Neuronal stem cell (in vitro differentiated cells): ENCODE results near the gene PTCD1.
A peak's percentile ranks its signal among the peaks of the same experiment; 100 is the strongest.
"Not testable (repeated sequence)": the region's sequence is repeated elsewhere in the genome, so short reads cannot be mapped to it uniquely, and the experiment has no call there.

ENCODE experiments used
- DNase-seq: peaks from one replicate; pipeline ENCODE4 v3.0.0-alpha.2; 2013; ENCODE audit warnings: low spot score
- H2AFZ ChIP-seq: one replicate; pipeline ENCODE4 v1.6.1; 2013; ENCODE audit warnings: mild to moderate bottlenecking, low read length, inconsistent platforms
- H2AK5ac ChIP-seq: 2 replicates; pipeline ENCODE4 v1.6.1; 2013; ENCODE audit warnings: low read depth, mild to moderate bottlenecking, inconsistent platforms, low read length, moderate library complexity, mixed read lengths
- H2BK120ac ChIP-seq: 2 replicates; pipeline ENCODE4 v1.6.1; 2013; ENCODE audit warnings: low read depth, mild to moderate bottlenecking, inconsistent platforms, low read length, moderate library complexity, mixed read lengths
- H2BK12ac ChIP-seq: one replicate; pipeline ENCODE4 v1.6.1; 2013; ENCODE audit warnings: low read length, inconsistent platforms
- H2BK15ac ChIP-seq: 2 replicates; pipeline ENCODE4 v1.6.1; 2013; ENCODE audit warnings: mild to moderate bottlenecking, low read length, inconsistent platforms, mixed read lengths
- H2BK5ac ChIP-seq: one replicate; pipeline ENCODE4 v1.6.1; 2013; ENCODE audit warnings: inconsistent platforms, mild to moderate bottlenecking, low read length, moderate library complexity
- H3K14ac ChIP-seq: one replicate; pipeline ENCODE4 v1.6.1; 2013; ENCODE audit warnings: low read length, inconsistent platforms
- H3K18ac ChIP-seq: 2 replicates; pipeline ENCODE4 v1.6.1; 2013; ENCODE audit warnings: low read length, inconsistent platforms
- H3K23ac ChIP-seq: 2 replicates; pipeline ENCODE4 v1.6.1; 2013; ENCODE audit warnings: low read depth, mild to moderate bottlenecking, mixed read lengths, low read length, inconsistent platforms; ENCODE audit not compliant: poor library complexity
- H3K27ac ChIP-seq: replicated peaks from 3 replicates; pipeline ENCODE4 v1.5.1; 2013; ENCODE audit warnings: low read length, inconsistent platforms
- H3K27me3 ChIP-seq, 3 experiments: 2 replicates each; pipeline ENCODE4 v1.6.1; 2013; ENCODE audit warnings: low read length in 3 of 3, mild to moderate bottlenecking in 2 of 3, inconsistent platforms in 1 of 3, low read depth in 1 of 3, mixed read lengths in 1 of 3, moderate library complexity in 1 of 3; ENCODE audit not compliant: control insufficient read depth in 3 of 3, insufficient read depth in 3 of 3
- H3K36me3 ChIP-seq, 2 donors: replicated peaks in 1 of 2; 2 replicates each; pipeline ENCODE4 v1.6.1; 2013; ENCODE audit warnings: low read length in 2 of 2; ENCODE audit not compliant: control insufficient read depth in 2 of 2, insufficient read depth in 2 of 2
- H3K4ac ChIP-seq: 2 replicates; pipeline ENCODE4 v1.6.1; 2013; ENCODE audit warnings: inconsistent platforms, mild to moderate bottlenecking, low read length, moderate library complexity
- H3K4me1 ChIP-seq, 2 donors: 1 replicate in 1 of 2; 2 replicates in 1 of 2; pipeline ENCODE4 v1.6.1; 2013; ENCODE audit warnings: low read length in 2 of 2, low read depth in 1 of 2; ENCODE audit not compliant: control insufficient read depth in 2 of 2, insufficient read depth in 1 of 2
- H3K4me2 ChIP-seq: one replicate; pipeline ENCODE4 v1.6.1; 2013; ENCODE audit warnings: mild to moderate bottlenecking, low read length, inconsistent platforms; ENCODE audit not compliant: insufficient read depth, poor library complexity, severe bottlenecking
- H3K4me3 ChIP-seq, 2 donors: 2 replicates each; pipeline ENCODE4 v1.5.1; 2013; ENCODE audit warnings: low read length in 2 of 2, mild to moderate bottlenecking in 2 of 2, inconsistent platforms in 1 of 2, moderate library complexity in 1 of 2
- H3K79me1 ChIP-seq: one replicate; pipeline ENCODE4 v1.6.1; 2013; ENCODE audit warnings: low read depth, mild to moderate bottlenecking, inconsistent platforms, low read length, moderate library complexity
- H3K9ac ChIP-seq: one replicate; pipeline ENCODE4 v1.6.1; 2013; ENCODE audit warnings: mild to moderate bottlenecking, low read depth, low read length, inconsistent platforms; ENCODE audit not compliant: poor library complexity
- H3K9me3 ChIP-seq, 2 donors: replicated peaks in 1 of 2; 2 replicates each; pipeline versions ENCODE3 to v1.6.1; 2013; ENCODE audit warnings: low read length in 2 of 2, mild to moderate bottlenecking in 2 of 2, inconsistent platforms in 1 of 2, low read depth in 1 of 2, mixed read lengths in 1 of 2, moderate library complexity in 1 of 2; ENCODE audit not compliant: control insufficient read depth in 2 of 2, insufficient read depth in 1 of 2
- H4K8ac ChIP-seq: one replicate; pipeline ENCODE4 v1.6.1; 2013; ENCODE audit warnings: low read depth, mild to moderate bottlenecking, inconsistent platforms, low read length, moderate library complexity
- H4K91ac ChIP-seq: one replicate; pipeline ENCODE4 v1.6.1; 2013; ENCODE audit warnings: low read length, low read depth, mild to moderate bottlenecking, inconsistent platforms; ENCODE audit not compliant: poor library complexity
- WGBS, 2 donors: extraction: QIAGEN DNeasy Blood & Tissue Kit; methylation state at CpG; one replicate each; pipeline ENCODE4 v1.1.7; 2013; ENCODE audit warnings: missing lambda C conversion rate in 2 of 2, mixed read lengths in 1 of 2; ENCODE audit not compliant: insufficient read length in 2 of 2, insufficient replicate concordance in 1 of 2; ENCODE audit errors: extremely low coverage in 2 of 2; 5-methylcytosine and 5-hydroxymethylcytosine counted together

PTCD1 gene

DNA sequence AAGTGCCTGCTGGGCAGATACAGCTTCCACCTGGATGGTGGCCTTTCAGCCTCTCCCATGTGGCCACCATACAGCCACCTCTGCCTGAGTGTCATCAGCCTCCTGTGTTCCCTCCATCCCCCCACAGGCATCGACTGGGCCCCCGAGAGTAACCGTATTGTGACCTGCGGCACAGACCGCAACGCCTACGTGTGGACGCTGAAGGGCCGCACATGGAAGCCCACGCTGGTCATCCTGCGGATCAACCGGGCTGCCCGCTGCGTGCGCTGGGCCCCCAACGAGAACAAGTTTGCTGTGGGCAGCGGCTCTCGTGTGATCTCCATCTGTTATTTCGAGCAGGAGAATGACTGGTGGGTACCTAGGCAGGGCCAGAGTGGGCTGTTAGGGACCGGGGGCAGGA is 50.7 kb downstream of the PTCD1 start:
- Histone ChIP-seq H3K27ac (no peak overlapping the region), H3K4me1 (peaks cover 0 to 3% of the 10 kb centered on the region in 2 donors), H3K27me3 (no peaks in the 10 kb centered on the region), H3K9ac (peak overlapping the region; percentile 30), H4K91ac (no peak overlapping the region), H2AK5ac (no peak overlapping the region), H3K18ac (no peak overlapping the region), H3K4ac (no peak overlapping the region), H3K4me3 (no peak overlapping the region), H3K79me1 (peaks cover 8% of the 10 kb centered on the region), H3K23ac (peak overlapping the region; percentile 91), H3K14ac (no peak overlapping the region), H3K36me3 (peaks cover 27 to 51% of the 10 kb centered on the region in 2 donors), H2BK12ac (no peak overlapping the region), H4K8ac (no peak overlapping the region), H2BK120ac (no peak overlapping the region), H2BK5ac (no peak overlapping the region), H2BK15ac (no peak overlapping the region), H3K9me3 (no peaks in the 10 kb centered on the region), H2AFZ (no peak overlapping the region), H3K4me2 (no peak overlapping the region)
- no CpG with 5 or more reads among the region's 20 CpGs for WGBS, 2 donors
- DNase-seq: no peak

GRCh38 chr7:99387239-99387635 is 51.4 kb downstream of the PTCD1 start:
- H3K36me3 ChIP-seq: peaks cover 27 to 44% of the 10 kb centered on the region in 2 donors
- not testable (repeated sequence) for DNase-seq

GRCh38 chr7:99386584-99387238 is 51.9 kb downstream of the PTCD1 start:
- Histone ChIP-seq H2BK5ac (no peak overlapping the region), H2BK15ac (no peak overlapping the region), H2BK12ac (no peak overlapping the region), H2AFZ (no peak overlapping the region), H3K9ac (no peak overlapping the region), H3K4me1 (no peaks in the 10 kb centered on the region), H2BK120ac (no peak overlapping the region), H3K23ac (no peak overlapping the region), H4K8ac (no peak overlapping the region), H3K79me1 (peaks cover 8% of the 10 kb centered on the region), H3K4me3 (peak overlapping the region in 1 of 2 donors; percentile 61), H3K27me3 (no peaks in the 10 kb centered on the region), H3K9me3 (no peaks in the 10 kb centered on the region), H4K91ac (no peak overlapping the region), H3K18ac (no peak overlapping the region), H3K14ac (no peak overlapping the region), H3K4me2 (no peak overlapping the region), H3K4ac (no peak overlapping the region), H3K36me3 (peaks cover 27 to 39% of the 10 kb centered on the region in 2 donors), H2AK5ac (no peak overlapping the region), H3K27ac (no peak overlapping the region)
- WGBS, 2 donors: no CpG with 5 or more reads among the region's 9 CpGs
- DNase-seq: no peak

More at GRCh38 chr7:99387239-99387635, 51.4 kb downstream of the PTCD1 start:
- H3K4ac ChIP-seq, H3K79me1 ChIP-seq, H4K8ac ChIP-seq, H3K4me3 ChIP-seq, H2AK5ac ChIP-seq, H3K9me3 ChIP-seq, H2BK5ac ChIP-seq, H3K27ac ChIP-seq, H3K23ac ChIP-seq, H2BK12ac ChIP-seq, H2AFZ ChIP-seq, H2BK15ac ChIP-seq, H3K4me1 ChIP-seq, H2BK120ac ChIP-seq, H3K18ac ChIP-seq, H3K27me3 ChIP-seq, H3K9ac ChIP-seq, H4K91ac ChIP-seq, H3K14ac ChIP-seq, H3K4me2 ChIP-seq: not testable (repeated sequence)
- no CpG with 5 or more reads among the region's 14 CpGs for WGBS, 2 donors

GRCh38 chr7:99385564-99385963 is 53.0 kb downstream of the PTCD1 start:
- H2AFZ ChIP-seq: no peak overlapping the region
- no peak overlapping the region for H4K91ac ChIP-seq
- no peak overlapping the region for H3K4ac ChIP-seq
- H2BK120ac ChIP-seq: no peak overlapping the region
- DNase-seq: no peak
- H3K23ac ChIP-seq: no peak overlapping the region
- no peaks in the 10 kb centered on the region for H3K9me3 ChIP-seq
- peaks cover 0 to 8% of the 10 kb centered on the region in 2 donors for H3K4me1 ChIP-seq
- peak overlapping the region in 1 of 2 donors; percentile 20 for H3K4me3 ChIP-seq
- H3K18ac ChIP-seq: no peak overlapping the region
- H3K9ac ChIP-seq: no peak overlapping the region
- no peak overlapping the region for H3K27ac ChIP-seq
- H3K4me2 ChIP-seq: no peak overlapping the region
- peaks cover 21 to 28% of the 10 kb centered on the region in 2 donors for H3K36me3 ChIP-seq
- no peaks in the 10 kb centered on the region for H3K27me3 ChIP-seq
- no peak overlapping the region for H3K14ac ChIP-seq
- H2AK5ac ChIP-seq: no peak overlapping the region
- no CpG with 5 or more reads among the region's 8 CpGs for WGBS, 2 donors
- no peak overlapping the region for H2BK15ac ChIP-seq
- peak overlapping the region; percentile 66 for H2BK5ac ChIP-seq
- no peak overlapping the region for H4K8ac ChIP-seq
- peaks cover 6% of the 10 kb centered on the region for H3K79me1 ChIP-seq
- H2BK12ac ChIP-seq: no peak overlapping the region
